Measurements from ENCODE around the gene LNPK.

GRCh38 chr2:176009445-176009844 lies 7.4 kb upstream of the LNPK start:
- TF ChIP-seq CTCF (conservative IDR thresholded peaks at IDR 0.05; ENCODE audit: low read depth in 2 of 2): no peak
- TF ChIP-seq POLR2AphosphoS5 (IDR thresholded peaks at IDR 0.05; ENCODE audit: low read depth): no peak
- TF ChIP-seq EZH2phosphoT487 (IDR thresholded peaks at IDR 0.05; ENCODE audit: unreplicated experiment): no peak
- no peak for TF ChIP-seq EZH2 (IDR thresholded peaks at IDR 0.05; ENCODE audit: low read depth, unreplicated experiment)
- no peak for TF ChIP-seq REST (IDR thresholded peaks at IDR 0.05; ENCODE audit: unreplicated experiment)
- TF ChIP-seq JUNB (IDR thresholded peaks at IDR 0.05; ENCODE audit: unreplicated experiment): no peak
- no peak for TF ChIP-seq NANOG (IDR thresholded peaks at IDR 0.05; ENCODE audit: borderline replicate concordance)
- no peak for TF ChIP-seq ETS1 (IDR thresholded peaks at IDR 0.05)
